ENCODE measurements around the gene ITPR1.

ITPR1 gene

GRCh38 chr3:4506559-4507023 lies 13.4 kb downstream of the ITPR1 start:
- TF ChIP-seq POLR2A (IDR thresholded peaks at IDR 0.05; ENCODE audit: extremely low read depth, insufficient read length), result no peak
- H3K4me3 ChIP-seq (ENCODE audit: low read depth, low read length), result no peak overlapping the region
- no peak for DNase-seq (ENCODE audit: low read depth)

- H3K4me3 ChIP-seq (ENCODE audit: low read depth, low read length), result no peak overlapping the region
- TF ChIP-seq POLR2A (IDR thresholded peaks at IDR 0.05; ENCODE audit: extremely low read depth, insufficient read length) (no peak), CTCF (IDR thresholded peaks at IDR 0.05; ENCODE audit: low read depth, low read length) (no peak), MAX (IDR thresholded peaks at IDR 0.05; ENCODE audit: low read depth, low read length) (no peak), MYC (IDR thresholded peaks at IDR 0.05; ENCODE audit: low read depth, low read length) (no peak)
- DNase-seq (ENCODE audit: low read depth), result no peak
These were observed 14.0 kb downstream of the ITPR1 start for GRCh38 chr3:4507024-4507596.

- DNase-seq (ENCODE audit: low read depth), result no peak
- TF ChIP-seq MAX (IDR thresholded peaks at IDR 0.05; ENCODE audit: low read depth, low read length) (no peak), MYC (IDR thresholded peaks at IDR 0.05; ENCODE audit: low read depth, low read length) (no peak), POLR2A (IDR thresholded peaks at IDR 0.05; ENCODE audit: extremely low read depth, insufficient read length) (no peak), CTCF (IDR thresholded peaks at IDR 0.05; ENCODE audit: low read depth, low read length) (no peak)
- H3K4me3 ChIP-seq (ENCODE audit: low read depth, low read length), result no peak overlapping the region
These were observed 15.2 kb downstream of the ITPR1 start for GRCh38 chr3:4508048-4508981.

GRCh38 chr3:4509043-4509442 lies 15.9 kb downstream of the ITPR1 start:
- TF ChIP-seq POLR2A (IDR thresholded peaks at IDR 0.05; ENCODE audit: extremely low read depth, insufficient read length) (no peak), MAX (IDR thresholded peaks at IDR 0.05; ENCODE audit: low read depth, low read length) (no peak), CTCF (IDR thresholded peaks at IDR 0.05; ENCODE audit: low read depth, low read length) (no peak), MYC (IDR thresholded peaks at IDR 0.05; ENCODE audit: low read depth, low read length) (no peak)
- no peak for DNase-seq (ENCODE audit: low read depth)
- no peak overlapping the region for H3K4me3 ChIP-seq (ENCODE audit: low read depth, low read length)

DNA sequence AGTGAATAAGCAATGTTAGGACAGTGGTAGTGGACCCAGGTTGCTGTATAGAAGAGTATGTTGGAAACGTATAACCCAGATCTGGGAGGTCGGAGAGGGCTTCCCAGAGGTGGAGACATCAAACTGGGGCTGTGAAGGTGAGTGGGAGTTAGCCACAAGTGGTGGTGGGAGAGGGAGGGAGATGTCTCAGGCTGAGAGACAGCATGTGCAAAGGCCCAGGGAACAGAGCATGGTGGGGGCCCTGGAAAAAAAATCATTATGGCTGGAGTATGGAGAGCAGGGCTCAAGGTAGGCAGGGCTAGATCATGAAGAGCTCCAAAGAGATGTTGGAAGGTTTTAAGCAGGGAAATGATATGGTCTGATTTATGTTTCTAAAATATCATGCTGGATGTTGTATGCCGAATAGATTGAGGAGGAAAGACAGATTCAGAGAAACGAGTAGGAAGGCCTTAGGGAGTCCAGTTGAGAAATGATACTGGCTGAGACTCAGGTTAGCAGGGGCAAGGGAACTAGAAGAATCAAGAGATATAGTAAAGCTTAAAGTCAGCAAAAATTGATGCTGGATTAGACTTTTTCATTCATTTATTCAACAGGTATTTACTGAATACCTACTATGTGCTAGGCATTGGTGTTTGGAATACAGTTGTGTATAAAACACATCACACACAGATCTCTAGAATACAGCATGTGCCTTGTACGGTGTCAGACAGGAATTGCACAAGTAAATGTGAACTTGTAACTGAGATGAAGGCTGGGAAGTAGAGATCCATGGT lies 17.0 kb downstream of the ITPR1 start:
- H3K4me3 ChIP-seq (ENCODE audit: low read depth, low read length), result no peak overlapping the region
- DNase-seq (ENCODE audit: low read depth), result no peak
- TF ChIP-seq CTCF (IDR thresholded peaks at IDR 0.05; ENCODE audit: low read depth, low read length) (no peak), MYC (IDR thresholded peaks at IDR 0.05; ENCODE audit: low read depth, low read length) (no peak), POLR2A (IDR thresholded peaks at IDR 0.05; ENCODE audit: extremely low read depth, insufficient read length) (no peak), MAX (IDR thresholded peaks at IDR 0.05; ENCODE audit: low read depth, low read length) (no peak)

Measured in NB4 (cell line).